Measurements from ENCODE around the gene KLHL18. TPM values are rescaled to one million over a fixed set of nuclear protein-coding genes. Genes with fewer than 3 reads are reported as not detected.

KLHL18 gene
- polyA plus RNA-seq, 1 experiment = 25.5 TPM

DNA sequence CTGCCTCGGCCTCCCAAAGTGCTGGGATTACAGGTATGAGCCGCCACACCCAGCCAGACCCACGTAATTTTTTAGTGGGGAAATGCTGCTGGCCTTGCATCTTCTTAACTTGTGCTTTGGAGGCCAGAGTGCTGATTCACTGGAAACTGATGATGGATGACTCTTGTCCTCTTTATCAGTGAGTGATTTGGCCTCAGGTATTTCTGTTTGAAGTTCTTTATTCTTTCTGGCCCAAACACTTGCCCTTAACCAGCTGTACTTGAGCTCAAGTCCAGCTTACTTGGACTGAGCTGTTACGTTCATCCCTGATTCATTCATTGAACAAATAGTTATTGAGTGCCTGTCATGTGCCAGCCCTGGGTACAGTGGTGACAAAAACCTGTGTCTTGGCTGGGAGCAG, 102.3 kb downstream of the KLHL18 start:
- no peak overlapping the region for H3K4me3 ChIP-seq (ENCODE audit: low read depth, low read length)
- no peaks in the 10 kb centered on the region for H3K27me3 ChIP-seq (ENCODE audit: control insufficient read depth, insufficient read depth, low read length)
- ChIA-PET CTCF (interaction anchor here (0.6 kb wide), 1 partner anchor 10 kb away, joined by 4 read pairs; no protein-coding TSS in a partner anchor), POLR2A (no interaction called here)
- DNase-seq (ENCODE audit: low read depth) = no peak
- TF ChIP-seq CTCF (IDR thresholded peaks at IDR 0.05; ENCODE audit: insufficient read depth, low read depth, low read length) = no peak
- H3K36me3 ChIP-seq (ENCODE audit: control insufficient read depth, insufficient read depth, low read length) = no peaks in the 10 kb centered on the region; the same call in 1 of the 2 replicates

GRCh38 chr3:47385796-47386195, 103.1 kb downstream of the KLHL18 start:
- DNase-seq (ENCODE audit: low read depth) = no peak
- Histone ChIP-seq H3K4me3 (ENCODE audit: low read depth, low read length) (no peak overlapping the region), H3K36me3 (ENCODE audit: control insufficient read depth, insufficient read depth, low read length) (no peaks in the 10 kb centered on the region; the same call in 1 of the 2 replicates), H3K27me3 (ENCODE audit: control insufficient read depth, insufficient read depth, low read length) (no peaks in the 10 kb centered on the region)
- ChIA-PET POLR2A (no interaction called here), CTCF (interaction anchor here (0.6 kb wide), 1 partner anchor 9 kb away, joined by 4 read pairs; no protein-coding TSS in a partner anchor)
- no peak for TF ChIP-seq CTCF (IDR thresholded peaks at IDR 0.05; ENCODE audit: insufficient read depth, low read depth, low read length)

DNA sequence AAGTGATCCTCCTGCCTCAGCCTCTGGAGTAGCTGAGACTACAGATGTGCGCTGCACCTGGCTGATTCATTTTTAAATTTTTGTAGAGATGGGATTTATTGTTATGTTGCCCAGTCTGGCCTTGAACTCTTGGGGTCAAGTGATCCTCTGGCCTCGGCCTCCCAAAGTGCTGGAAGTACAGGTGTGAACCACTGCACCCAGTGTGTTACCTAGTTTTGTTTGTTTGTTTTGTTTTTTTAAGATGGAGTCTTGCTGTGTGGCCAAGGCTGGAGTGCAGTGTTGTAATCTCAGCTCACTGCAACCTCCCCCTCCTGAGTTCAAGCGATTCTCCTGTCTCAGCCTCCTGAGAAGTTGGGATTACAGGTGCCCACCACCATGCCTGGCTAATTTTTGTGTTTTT, 110.2 kb downstream of the KLHL18 start:
- no peaks in the 10 kb centered on the region for H3K27me3 ChIP-seq (ENCODE audit: control insufficient read depth, insufficient read depth, low read length)
- ChIA-PET POLR2A (no interaction called here), CTCF (interaction anchor here (1.0 kb wide), 1 partner anchor 29 kb away, joined by 4 read pairs; no protein-coding TSS in a partner anchor)
- no peak for TF ChIP-seq CTCF (IDR thresholded peaks at IDR 0.05; ENCODE audit: insufficient read depth, low read depth, low read length)
- DNase-seq (ENCODE audit: low read depth) = no peak
- H3K4me3 ChIP-seq (ENCODE audit: low read depth, low read length) = no peak overlapping the region
- H3K36me3 ChIP-seq (ENCODE audit: control insufficient read depth, insufficient read depth, low read length) = peaks cover 6% of the 10 kb centered on the region

- Histone ChIP-seq H3K27me3 (ENCODE audit: control insufficient read depth, insufficient read depth, low read length) (no peaks in the 10 kb centered on the region), H3K4me3 (ENCODE audit: low read depth, low read length) (no peak overlapping the region), H3K36me3 (ENCODE audit: control insufficient read depth, insufficient read depth, low read length) (peaks cover 6% of the 10 kb centered on the region)
- CTCF ChIA-PET = interaction anchor here (1.0 to 1.3 kb wide), 3 partner anchors 9 to 19 kb away, joined by 3 to 5 read pairs (median 4); no protein-coding TSS in a partner anchor
- no peak for TF ChIP-seq CTCF (IDR thresholded peaks at IDR 0.05; ENCODE audit: insufficient read depth, low read depth, low read length)
- DNase-seq (ENCODE audit: low read depth) = no peak
- POLR2A ChIA-PET = no interaction called here
These were observed 111.6 kb downstream of the KLHL18 start for GRCh38 chr3:47394140-47394870.

DNA sequence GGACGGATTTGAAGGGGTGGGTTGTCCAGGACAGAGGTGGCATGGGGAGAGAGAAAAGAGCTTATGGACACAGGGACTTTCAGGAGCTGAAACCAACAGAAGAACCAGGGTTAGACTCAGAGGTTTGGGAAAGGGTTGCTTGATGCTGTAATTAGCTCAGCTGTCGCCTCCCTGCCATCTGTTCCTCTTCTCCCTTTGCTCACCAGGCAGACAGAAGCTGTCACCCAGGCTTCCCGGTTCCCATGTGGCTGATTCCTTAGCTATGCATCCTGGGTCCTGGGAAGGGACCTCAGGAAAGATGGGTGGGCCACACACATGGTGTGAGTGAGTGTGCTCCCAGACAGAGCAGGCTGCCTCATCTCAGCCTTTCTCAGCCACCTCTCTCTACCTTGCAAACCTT, 112.1 kb downstream of the KLHL18 start:
- no peak for DNase-seq (ENCODE audit: low read depth)
- Histone ChIP-seq H3K36me3 (ENCODE audit: control insufficient read depth, insufficient read depth, low read length) (peaks cover 6% of the 10 kb centered on the region), H3K4me3 (ENCODE audit: low read depth, low read length) (no peak overlapping the region), H3K27me3 (ENCODE audit: control insufficient read depth, insufficient read depth, low read length) (no peaks in the 10 kb centered on the region)
- POLR2A ChIA-PET = no interaction called here
- CTCF ChIA-PET = interaction anchor here (1.0 to 1.3 kb wide), 3 partner anchors 9 to 19 kb away, joined by 3 to 5 read pairs (median 4); no protein-coding TSS in a partner anchor
- TF ChIP-seq CTCF (IDR thresholded peaks at IDR 0.05; ENCODE audit: insufficient read depth, low read depth, low read length) = no peak

Small RNA genes lying within 50 kb of the gene (small RNA-seq; reads per million reads assigned to genes)
- gene SNORD13P3 (ENCODE audit: insufficient read length, low read depth, low replicate concordance) = not detected

Other genes with a start within 250 kb of the KLHL18 start
- gene SETD2, start 118.8 kb upstream of the KLHL18 start, polyA plus RNA-seq (2011; rRNA removed) = 12.9 and 18.2 TPM in 2 replicates
- gene KIF9, start 145 bp upstream of the KLHL18 start, polyA plus RNA-seq (2011; rRNA removed) = 2.5 and 4.8 TPM in 2 replicates
- 2.1 and 2.5 TPM in 2 replicates for gene PTPN23, start 98.1 kb downstream of the KLHL18 start, polyA plus RNA-seq (2011; rRNA removed)
- 17.3 and 30.2 TPM in 2 replicates for gene SCAP, start 193.0 kb downstream of the KLHL18 start, polyA plus RNA-seq (2011; rRNA removed)
- 65.1 and 66.8 TPM in 2 replicates for gene ELP6, start 230.8 kb downstream of the KLHL18 start, polyA plus RNA-seq (2011; rRNA removed)

All from BJ (cell line).